EH (cell line): ENCODE measurements around the gene WSCD2.

ENCODE experiments used
- DNase-seq: peaks from one replicate; pipeline ENCODE4 v3.0.0-alpha.2; 2015; ENCODE audit warnings: low read depth

The WSCD2 gene

DNA sequence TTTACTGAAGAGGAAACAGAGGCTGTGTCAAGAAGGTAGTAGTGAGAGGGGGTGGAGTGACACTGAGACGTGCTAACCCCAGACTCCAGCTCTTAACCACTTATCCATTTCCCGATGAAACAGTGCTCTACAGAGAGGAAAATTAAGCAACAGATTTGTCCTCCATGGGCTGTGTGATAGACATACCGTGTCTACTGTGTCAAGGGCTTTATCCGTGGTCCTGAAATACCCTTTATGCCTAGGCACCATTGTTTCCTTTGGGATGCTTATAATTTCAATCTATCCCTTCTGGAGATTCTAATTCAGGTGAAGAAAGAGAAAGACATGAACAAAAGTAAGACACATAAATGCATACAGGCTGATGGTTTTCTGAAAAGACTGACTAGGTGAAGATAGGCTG, 138.4 kb downstream of the WSCD2 start:
- DNase-seq: no peak

DNA sequence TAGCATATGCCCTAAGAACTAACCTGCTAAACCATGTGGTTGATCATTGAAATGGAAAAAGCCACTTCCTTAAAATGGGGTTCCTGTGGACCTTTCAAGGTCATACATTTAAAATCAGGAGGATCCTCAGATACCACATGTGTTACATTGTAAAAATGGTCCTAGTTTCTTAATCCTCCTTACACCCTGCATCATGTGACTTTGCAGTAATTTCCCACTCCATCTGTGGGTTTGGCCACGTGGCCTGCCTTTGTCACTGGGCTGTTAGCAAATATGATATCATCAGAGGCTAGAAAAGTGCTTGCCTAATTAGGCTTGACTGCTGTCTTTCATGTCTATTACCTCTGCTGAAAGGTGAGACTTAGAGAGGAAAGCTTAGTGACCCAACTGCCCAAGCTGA, 139.3 kb downstream of the WSCD2 start:
- DNase-seq: no peak

DNA sequence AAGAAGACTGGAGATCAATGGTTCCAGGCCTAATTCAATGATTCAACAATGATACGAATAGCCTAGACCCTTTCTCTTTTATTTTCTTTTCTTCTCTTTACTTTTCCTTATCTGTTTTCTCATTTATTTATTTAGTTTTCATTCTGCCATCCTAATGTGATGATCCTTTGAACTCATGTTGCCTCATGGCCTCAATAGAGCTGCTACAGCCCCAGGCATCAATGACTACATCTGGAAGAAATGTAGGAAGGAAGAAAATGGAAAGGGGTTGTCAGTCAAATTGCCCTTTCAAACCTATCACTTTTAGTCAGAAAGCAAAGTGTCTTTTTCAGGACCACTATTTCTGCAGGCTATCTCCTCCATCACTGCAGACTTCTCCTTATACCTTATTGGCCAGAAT, 140.1 kb downstream of the WSCD2 start:
- no peak for DNase-seq

DNA sequence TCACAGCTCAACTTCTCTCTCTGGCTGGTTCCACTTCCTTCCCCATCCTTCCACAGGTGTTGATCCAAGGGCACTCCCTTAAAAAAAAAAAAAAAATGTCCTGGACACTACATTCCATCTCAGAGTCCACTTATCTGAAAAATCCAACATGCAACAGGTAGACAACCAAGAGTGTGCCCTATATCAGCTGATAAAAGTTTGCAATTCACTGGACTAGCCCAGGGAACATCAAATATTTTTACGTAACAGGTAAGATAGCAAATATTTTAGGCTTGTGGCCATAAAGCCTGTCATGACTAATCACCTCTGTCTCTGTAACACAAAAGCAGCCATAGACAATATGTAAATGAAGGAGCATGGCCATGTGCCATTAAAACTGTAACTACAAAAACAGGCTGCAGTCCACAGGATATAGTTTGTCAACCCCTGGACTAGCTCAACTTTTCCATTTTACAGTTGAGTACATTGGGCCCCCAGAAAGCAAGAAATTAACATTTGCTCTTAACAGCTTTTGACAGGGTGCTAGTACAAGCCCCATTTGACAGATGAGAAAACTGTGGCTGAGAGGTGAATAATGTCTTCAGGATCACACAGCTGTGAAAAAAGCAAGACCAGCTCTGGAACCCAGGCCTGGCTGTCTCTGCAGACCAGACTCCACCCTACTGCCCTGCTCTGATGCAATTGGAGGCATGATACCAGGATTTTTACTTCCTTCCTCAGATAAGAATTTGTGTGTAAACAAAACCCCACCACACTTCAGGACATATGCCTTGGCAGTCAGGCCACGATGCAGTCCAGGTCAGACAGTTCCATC, 141.2 kb downstream of the WSCD2 start:
- DNase-seq: no peak

DNA sequence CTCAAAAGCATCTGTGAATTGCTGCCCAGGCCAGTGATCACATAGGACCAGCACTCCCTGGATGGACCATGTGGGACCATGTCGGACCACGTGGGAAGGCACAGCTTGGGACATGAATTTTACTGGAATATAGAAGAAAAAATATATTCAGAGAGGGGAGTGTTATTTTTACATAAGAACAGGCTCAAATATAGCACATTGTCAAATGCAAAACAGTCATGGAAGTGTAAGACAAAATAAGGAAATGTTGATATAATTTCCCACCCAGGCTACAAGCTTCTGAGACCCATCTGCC, 141.7 kb downstream of the WSCD2 start:
- DNase-seq: no peak

DNA sequence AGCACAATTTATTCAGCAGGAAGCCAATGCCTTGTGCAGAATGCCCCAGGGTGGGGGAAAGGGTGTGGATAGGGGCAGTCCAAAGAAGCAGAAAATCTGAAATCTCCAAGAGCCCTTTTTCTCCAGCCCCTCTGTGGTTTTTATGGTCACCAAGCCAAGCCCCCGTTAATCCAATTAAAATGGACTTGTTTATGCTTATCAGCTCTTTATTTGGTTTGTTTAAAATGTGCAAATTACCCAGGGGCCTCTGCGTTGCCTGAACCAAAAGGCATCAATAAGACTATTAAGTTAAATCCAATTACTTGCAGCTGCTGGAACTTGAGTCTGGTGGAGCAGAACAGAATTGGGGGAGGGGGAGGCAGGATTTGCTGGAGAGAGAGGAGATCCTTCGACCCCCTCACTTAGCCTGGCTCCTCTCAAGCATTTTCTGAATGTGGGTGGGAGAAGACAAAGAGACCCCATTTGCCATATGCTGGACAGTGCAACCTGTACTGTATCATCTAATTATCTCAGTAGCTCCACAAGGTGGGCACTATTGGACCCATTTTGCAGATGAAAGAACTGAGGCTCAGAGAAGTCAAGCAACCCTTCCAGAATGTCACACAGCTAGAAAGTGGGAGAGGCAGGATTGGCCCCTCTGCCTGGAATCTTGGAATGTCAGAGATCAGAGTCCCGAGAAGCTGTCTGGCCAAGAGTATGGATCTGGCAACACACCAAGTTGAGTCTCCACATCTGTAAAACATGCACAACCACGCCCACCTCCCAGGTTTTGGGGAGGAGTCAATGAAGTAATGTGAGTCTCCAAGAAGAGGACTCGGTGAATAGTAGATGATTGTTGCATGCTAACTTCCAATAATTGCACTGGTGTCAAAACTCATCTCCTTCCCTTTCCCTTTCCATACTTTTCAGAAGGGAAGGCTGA, 143.1 kb downstream of the WSCD2 start:
- no peak for DNase-seq

DNA sequence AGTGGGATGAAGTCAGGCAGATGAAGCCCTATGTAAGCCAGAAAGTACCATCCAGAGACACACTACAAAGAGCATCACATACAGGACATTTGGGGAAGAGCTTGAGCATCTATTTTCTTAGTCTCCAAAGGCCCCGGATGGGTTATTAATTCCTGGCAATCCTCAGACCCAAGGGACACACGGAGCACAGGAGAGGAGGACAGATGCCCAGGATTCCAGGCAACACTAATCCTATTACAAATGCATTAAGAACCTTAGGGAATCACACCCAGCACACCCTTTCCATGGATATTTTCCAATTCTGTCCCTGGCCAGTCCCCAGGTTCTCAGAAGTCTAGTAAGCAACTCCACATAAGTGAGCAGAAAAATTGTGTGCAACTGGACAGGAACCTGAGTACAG, 144.1 kb downstream of the WSCD2 start:
- no peak for DNase-seq

DNA sequence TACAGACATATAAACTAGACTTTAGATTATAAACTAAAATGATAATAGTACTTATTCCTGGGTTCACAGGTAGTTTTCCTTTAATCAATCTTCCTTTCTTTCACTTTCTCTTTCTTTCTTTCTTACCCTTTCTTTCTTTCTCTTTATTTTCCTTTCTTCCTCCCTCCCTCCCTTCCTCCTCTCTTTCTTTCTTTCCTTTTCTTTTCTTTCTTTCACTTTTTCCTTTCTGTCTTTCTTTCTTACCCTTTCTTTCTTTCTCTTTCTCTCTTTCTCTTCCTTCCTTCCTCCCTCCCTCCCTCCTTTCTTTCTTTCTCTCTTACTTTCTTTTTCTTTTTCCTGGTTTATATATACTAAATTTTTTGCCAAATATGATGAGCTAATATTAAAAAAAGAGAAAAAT, 148.5 kb downstream of the WSCD2 start:
- no peak for DNase-seq

DNA sequence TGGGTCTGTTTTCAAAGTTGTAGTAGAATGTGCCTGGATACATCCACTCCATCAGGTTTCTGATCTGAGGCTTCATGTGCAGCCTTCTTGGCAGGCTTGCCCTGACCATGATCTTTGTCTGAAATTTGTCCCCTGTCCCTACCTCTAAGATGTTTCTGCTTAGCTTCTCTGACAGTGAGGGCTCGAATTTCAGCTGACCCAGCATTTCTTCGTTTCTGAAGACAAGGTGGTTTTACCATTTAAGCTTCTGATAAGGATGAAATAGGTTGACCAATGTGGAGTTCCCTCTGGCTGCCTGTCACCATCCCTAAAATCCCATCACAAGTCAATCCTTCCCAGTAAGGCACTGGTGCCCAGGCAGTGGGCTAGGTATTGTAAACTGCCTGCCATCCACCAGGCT, 153.1 kb downstream of the WSCD2 start:
- no peak for DNase-seq

DNA sequence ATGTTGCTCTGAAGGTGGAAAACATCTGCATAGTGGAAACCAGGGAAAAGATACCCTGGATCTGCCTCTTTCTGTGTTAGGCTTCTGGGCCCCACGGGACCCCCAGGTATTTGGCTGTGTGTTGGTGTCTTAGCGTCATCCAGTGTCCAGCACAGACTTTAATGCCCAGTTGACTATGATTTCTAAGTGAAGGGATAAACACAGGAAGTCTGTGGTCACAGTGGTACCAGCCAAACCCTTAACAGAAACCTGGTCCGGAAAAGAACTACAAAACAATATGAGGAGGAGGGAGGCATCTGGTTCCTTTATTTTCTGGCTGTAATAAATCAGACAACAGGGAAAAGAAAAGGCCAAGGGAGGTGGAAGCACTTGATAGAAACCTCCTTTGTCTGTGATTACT, 153.6 kb downstream of the WSCD2 start:
- no peak for DNase-seq

DNA sequence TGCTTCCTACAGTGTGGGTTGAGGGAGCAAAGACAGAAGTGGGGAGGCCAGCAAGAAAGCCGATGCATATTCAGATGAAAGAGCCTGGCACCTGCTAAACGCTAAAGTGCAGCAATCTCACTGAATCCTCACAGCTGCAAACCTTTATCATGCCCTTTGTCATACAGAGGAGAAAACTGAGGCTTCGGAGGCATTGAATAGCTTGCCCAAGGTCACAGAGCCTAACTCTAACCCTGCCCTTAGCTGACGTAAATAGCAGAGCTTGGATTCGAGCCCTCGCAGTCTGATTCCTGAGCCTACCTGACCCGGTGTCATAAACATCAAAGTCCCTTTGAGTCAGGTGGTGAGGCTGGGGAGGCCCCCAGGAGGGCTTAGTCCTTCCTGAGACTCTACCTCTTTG, 155.1 kb downstream of the WSCD2 start:
- DNase-seq: no peak

DNA sequence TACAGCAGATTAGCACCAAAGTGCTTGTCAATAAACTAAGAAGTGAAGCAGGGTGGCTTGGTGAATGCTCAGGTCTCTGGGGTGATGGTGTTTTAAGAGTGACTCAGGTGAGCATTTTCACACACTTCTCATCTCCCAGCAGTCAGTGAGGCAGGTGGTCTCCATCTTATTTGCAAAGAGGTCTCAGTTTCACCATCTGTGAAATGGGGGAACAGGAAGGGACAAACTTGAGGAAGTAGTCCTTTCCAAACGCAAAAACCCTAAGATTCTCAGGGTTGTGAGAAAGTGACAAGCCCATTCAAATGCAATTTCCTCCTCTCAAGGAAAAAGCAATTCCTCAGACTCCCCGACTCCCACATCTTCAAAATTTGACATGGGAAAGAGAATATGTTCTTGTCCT, 155.9 kb downstream of the WSCD2 start:
- DNase-seq: no peak

DNA sequence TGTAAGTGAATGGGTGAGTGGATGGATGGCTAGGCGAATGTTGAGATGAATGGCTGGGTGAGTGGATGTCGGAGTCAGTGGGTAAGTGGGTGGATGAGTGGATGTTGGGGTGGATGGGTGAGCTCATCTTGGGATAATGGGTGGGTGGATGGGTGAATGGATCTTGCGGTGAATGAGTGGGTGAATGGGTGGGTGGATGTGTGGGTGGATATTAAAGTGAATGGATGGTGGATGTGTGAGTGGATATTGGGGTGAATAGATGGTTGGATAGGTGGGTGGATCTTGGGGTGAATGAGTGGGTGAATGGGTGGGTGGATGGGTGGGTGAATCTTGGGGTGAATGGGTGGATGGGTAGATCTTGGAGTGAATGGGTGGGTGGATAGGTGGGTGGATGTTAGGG, 158.1 kb downstream of the WSCD2 start:
- DNase-seq: no peak

DNA sequence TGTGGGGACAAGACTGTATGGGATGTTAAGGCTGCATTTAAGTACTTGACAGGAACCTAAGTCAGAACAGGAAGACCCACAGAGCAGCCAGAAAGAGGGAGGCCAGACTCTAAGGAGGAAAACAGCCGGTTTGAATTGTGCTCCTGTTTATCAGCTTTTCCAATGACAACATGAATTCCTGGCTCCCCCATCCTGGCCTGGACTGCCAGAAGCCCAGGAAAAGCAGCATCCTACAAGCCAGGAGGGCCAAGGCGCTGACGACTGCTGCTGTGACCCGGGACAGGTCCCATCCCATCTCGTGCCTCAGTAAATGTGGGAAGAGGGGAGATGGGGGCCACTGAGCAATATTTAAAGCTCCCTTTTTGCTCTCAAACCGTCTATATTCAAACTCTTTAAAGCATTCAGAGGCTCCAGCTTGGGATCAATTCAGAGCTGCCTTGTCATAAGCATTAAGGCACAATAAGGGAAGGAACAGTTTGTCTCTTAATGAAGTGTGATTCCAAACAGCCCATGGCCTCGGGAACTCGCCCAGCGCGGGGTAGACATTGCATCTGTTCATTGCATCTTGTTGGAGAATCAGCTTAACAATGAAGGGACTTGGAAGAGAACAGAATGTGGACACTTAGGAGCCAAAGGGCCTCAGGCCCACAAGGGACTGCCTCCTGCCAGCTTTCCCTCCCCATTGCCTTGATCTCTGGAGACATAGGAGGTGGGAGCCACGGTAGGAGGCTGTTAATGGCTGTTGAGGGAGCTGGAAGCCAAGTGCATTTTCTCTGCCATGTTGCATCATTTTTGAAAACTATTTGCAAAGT, 160.5 kb downstream of the WSCD2 start:
- no peak for DNase-seq

DNA sequence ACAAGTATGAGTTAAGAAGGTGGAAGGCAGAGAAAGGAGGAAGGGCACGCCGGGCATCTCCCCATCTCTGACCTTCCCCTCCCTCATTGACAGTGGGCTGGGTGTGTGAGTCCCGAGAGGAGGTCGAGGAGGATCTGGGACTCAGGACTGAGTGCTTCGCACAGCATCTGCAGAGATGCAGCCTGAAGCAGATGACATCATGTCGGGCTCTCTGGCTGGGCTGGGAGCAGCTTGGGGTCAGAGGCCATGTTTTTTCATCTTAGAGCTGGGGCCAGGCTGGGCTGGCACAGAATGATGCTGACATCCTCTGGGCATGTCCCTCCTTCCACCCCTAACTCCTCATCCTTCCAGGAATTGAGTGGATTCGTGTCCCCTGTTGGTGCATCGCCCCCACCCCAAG, 166.6 kb downstream of the WSCD2 start:
- no peak for DNase-seq

DNA sequence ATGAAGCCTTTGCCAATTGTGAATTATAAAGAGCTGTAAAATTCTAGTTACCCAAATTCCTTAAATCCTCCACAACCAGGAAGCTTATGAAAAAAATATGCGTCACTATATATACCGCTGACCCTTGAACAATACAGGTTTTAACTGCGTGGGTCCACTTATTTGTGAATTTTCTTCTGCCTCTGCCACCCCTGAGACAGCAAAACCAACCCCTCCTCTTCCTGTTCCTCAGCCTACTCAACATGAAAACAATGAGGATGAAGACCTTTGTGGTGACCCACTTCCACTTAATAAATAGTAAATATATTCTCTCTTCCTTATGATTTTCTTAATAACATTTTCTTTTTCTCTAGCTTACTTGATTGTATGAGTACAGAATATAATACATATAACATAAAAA, 167.9 kb downstream of the WSCD2 start:
- no peak for DNase-seq

DNA sequence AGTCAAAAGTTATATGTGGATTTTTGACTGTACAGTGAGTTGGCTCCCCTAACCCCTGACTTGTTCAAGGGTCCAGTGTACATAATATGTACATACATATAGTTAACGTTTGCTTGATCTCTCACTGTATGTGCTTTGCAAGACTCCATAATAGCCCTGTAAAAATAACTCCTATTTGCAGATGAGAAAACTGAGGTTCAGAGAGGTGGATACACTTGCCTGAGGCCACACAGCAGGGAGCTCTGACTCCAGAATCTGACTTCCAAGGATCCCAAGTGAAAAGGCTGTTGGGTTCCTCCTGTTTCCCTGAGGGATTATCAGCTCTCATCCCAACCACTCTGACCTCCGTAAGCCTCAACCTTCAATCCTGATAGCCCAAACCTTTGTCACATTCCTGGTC, 168.3 kb downstream of the WSCD2 start:
- DNase-seq: no peak

DNA sequence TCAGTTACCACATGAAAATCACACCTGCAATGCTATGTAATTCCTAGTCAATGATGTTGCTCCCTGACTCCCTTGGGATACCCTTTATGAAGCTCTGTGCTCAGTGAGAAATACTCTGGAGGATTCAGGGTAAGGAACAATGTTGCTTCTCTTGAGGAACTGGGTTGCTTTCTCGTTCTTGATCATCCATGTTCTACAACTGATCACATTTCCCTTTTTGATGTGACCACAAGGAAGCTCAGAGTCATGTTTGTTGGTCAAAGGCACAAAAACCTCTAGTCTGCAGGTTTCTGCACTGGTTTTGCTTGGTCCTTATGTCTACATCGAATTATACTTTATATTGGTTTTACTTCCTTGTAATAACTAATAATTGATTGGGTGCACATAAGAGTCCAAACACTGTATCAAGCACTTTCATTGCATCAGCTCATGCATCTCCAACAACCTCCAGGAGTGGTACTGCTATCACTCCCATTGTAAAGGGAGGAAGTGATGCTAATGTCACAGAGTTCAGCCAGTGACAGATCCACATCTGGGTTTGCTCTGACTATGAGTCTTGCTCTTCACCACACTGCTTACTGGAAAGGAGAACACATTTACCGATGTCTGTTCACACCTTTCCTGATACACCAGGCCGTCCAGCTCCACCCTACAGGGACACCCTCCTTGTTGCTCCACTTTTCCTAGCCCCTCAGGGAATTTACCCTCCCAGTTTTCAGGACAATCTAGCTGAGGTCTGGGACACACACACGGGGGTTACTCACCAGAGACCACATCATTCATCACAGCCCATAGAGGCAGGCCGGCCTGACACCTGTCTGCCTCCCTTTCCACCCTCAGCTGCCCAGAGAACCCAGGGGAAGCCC, 169.0 kb downstream of the WSCD2 start:
- DNase-seq: no peak

DNA sequence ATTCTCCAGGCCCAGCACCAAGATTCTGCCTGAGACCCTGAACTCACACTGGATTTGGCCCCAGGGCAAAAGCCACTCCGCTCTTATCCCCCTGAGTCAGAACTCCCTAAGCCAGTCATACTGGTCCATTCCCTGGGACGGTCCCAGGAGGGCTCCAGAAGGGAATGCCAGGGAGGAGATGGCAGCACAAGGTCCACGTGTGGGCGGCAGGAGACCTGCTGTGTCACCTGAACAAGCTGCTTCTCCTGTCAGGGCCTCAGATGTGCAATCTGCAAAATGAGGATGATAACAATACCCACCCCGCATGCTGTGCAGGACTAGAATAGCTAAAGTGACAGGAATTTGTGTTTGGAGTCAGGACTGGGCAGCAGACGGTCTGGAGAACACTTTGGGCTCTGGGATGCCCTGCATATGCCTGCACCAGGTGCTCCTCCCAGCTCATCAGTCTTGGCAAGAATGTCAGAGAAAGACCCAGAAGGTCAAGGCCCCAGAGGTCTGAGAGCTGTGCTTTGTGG, 169.7 kb downstream of the WSCD2 start:
- DNase-seq: no peak

DNA sequence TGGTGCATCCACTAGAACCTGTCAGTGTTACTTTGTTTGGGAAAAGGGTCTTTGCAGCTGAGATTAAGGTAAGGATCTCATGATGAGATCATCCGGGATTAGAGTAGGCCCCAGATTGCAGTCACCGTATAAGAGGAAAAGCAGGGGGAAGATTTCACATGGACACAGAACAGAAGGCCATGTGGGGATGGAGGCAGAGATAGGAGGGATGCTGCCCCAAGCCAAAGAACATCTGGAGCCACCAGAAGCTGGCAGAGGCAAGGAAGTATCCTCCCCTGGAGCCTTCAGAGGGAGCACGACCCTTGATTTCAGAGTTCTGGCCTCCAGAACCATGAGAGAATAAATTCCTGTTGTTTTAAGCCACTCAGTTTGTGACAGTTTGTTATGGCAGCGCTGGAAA, 170.4 kb downstream of the WSCD2 start:
- DNase-seq: no peak
